T-cell (primary cell): ENCODE measurements around the gene NR4A2. TPM values are rescaled to one million over a fixed set of nuclear protein-coding genes. Genes with fewer than 3 reads are reported as not detected.
A peak's percentile ranks its signal among the peaks of the same experiment; 100 is the strongest.

Experiments used
- ATAC-seq, 4 experiments: fragments of 200-7000 bp in 3 of 4; fragments of 150-1000 bp in 1 of 4; cut with Tn5 transposase; replicated peaks in 1 of 4; 1 replicate in 3 of 4; 2 replicates in 1 of 4; pipeline ENCODE4 v1.10.0; 2021; ENCODE audit warnings: moderate library complexity in 3 of 4, mild to moderate bottlenecking in 2 of 4, moderate number of reproducible peaks in 1 of 4
- CTCF ChIA-PET, 2 donors: fragments of 300-600 bp; sonication (Branson Sonifier 250); formaldehyde crosslinking; loops; one replicate each; lab custom pipeline; 2022; ENCODE audit warnings: antibody characterized with exemption in 2 of 2; lab: Charles Lee
- POLR2A ChIA-PET, 2 donors: fragments of 300-600 bp; sonication (Branson Sonifier 250); formaldehyde crosslinking; loops; one replicate each; lab custom pipeline; 2022; ENCODE audit warnings: antibody characterized with exemption in 2 of 2; lab: Charles Lee
- DNase-seq, 35 experiments: peaks; one replicate each; pipeline versions ENCODE4 v3.0.0 to v3.0.0-alpha.2; 2013 to 2023
- H3K27ac ChIP-seq: one replicate; pipeline ENCODE4 v1.5.1; 2013; ENCODE audit warnings: low read length
- H3K27me3 ChIP-seq, 2 experiments: replicated peaks in 1 of 2; 1 replicate in 1 of 2; 2 replicates in 1 of 2; pipeline versions ENCODE4 v1.6.1 to v1.7.0; 2013; ENCODE audit warnings: low read length in 1 of 2, mixed read lengths in 1 of 2; ENCODE audit not compliant: control insufficient read depth in 2 of 2, insufficient read depth in 2 of 2; ENCODE audit errors: extremely low read depth in 1 of 2
- H3K36me3 ChIP-seq, 2 donors: 1 replicate in 1 of 2; 2 replicates in 1 of 2; pipeline versions ENCODE4 v1.6.1 to v1.7.0; 2013; ENCODE audit warnings: low read length in 1 of 2; ENCODE audit not compliant: control insufficient read depth in 2 of 2, insufficient read depth in 1 of 2; ENCODE audit errors: extremely low read depth in 1 of 2
- H3K4me1 ChIP-seq, 2 experiments: 1 replicate in 1 of 2; 2 replicates in 1 of 2; pipeline versions ENCODE4 v1.6.1 to v1.7.0; 2013; ENCODE audit warnings: low read length in 2 of 2, mixed read lengths in 1 of 2; ENCODE audit not compliant: insufficient read depth in 2 of 2, control insufficient read depth in 1 of 2; ENCODE audit errors: extremely low read depth in 1 of 2
- H3K4me3 ChIP-seq, 2 donors: 1 replicate in 1 of 2; 2 replicates in 1 of 2; pipeline versions ENCODE4 v1.5.1 to v1.7.0; 2013; ENCODE audit warnings: mild to moderate bottlenecking in 2 of 2, low read length in 1 of 2, moderate library complexity in 1 of 2; ENCODE audit not compliant: control insufficient read depth in 1 of 2; ENCODE audit errors: extremely low read depth in 1 of 2
- H3K9me3 ChIP-seq: 2 replicates; pipeline ENCODE4 v1.7.0; 2013
- H3K27ac Mint-ChIP-seq, 2 donors: one replicate each; pipeline ENCODE4 v1.8.0; 2020 to 2021; ENCODE audit warnings: mild to moderate bottlenecking in 2 of 2, mixed read lengths in 2 of 2
- H3K27me3 Mint-ChIP-seq, 2 donors: one replicate each; pipeline ENCODE4 v1.8.0; 2021 to 2022; ENCODE audit warnings: mixed read lengths in 2 of 2
- H3K36me3 Mint-ChIP-seq: one replicate; pipeline ENCODE4 v1.8.0; 2021; ENCODE audit warnings: mixed read lengths
- H3K4me1 Mint-ChIP-seq, 3 donors: one replicate each; pipeline ENCODE4 v1.8.0; 2020 to 2022; ENCODE audit warnings: mixed read lengths in 3 of 3, mild to moderate bottlenecking in 1 of 3
- H3K4me3 Mint-ChIP-seq, 3 donors: one replicate each; pipeline ENCODE4 v1.8.0; 2020 to 2022; ENCODE audit warnings: mild to moderate bottlenecking in 3 of 3, mixed read lengths in 3 of 3, moderate library complexity in 3 of 3
- H3K9me3 Mint-ChIP-seq, 3 donors: one replicate each; pipeline ENCODE4 v1.8.0; 2020 to 2022; ENCODE audit warnings: mixed read lengths in 3 of 3
- WGBS: methylation state at CpG from one replicate; pipeline ENCODE4 v1.1.5; 2013; ENCODE audit warnings: missing lambda C conversion rate; ENCODE audit not compliant: insufficient coverage; 5-methylcytosine and 5-hydroxymethylcytosine counted together
- total RNA-seq, 35 experiments: library from RNA in 6 of 35; stranded (reverse) in 6 of 35; fragments of 120-200 nt in 1 of 35; gene quantifications; one replicate each; pipeline versions ENCODE4 v1.2.1 to v1.2.4 and lab custom pipeline; 2013 to 2026

NR4A2 gene
- total RNA-seq, 5 donors from 2014 or later (not counting 1 experiment from before 2014, with no cell fraction given), result 3.7 to 300 (median 6.7) TPM

DNA sequence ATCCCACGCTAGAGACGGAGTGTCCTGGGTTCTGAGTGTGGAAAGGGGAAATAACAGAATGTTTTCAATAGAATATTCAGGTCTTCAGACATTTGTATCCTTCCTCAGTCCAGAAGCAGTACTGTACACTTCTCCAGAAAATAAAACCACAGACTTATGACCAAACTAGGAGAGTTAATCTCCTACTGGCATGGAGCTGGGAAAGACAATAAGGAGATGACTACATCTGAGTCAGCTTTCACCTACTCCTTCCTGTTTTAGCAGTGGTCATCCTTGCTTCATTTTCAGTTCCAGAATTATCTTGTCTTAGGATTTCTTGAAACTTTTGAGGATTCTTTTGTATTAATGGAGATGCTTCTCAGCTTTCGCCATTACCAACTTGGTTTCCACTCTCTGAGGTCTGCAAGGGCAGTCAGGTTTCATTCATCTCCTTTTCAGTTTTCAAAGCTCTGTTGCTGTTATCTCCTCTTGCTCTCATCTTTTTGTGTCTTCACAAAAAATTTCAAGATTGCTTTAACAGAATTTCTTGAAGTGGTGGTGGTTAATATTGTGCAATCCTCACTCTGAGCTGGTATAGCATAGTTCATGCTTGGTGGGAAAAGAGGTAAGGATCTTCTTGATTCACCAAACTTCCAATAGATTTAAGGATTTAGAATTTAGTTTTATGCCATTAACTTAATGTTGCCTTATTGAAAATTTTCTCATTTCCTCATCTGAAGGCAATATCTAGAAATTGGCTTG, 23.7 kb upstream of the NR4A2 start:
- Histone ChIP-seq H3K4me3 (no peak overlapping the region), H3K36me3 (no peaks in the 10 kb centered on the region), H3K27ac (no peak overlapping the region), H3K9me3 (no peaks in the 10 kb centered on the region), H3K4me1 (no peaks in the 10 kb centered on the region), H3K27me3 (no peaks in the 10 kb centered on the region)
- ChIA-PET POLR2A (no interaction called here), CTCF (no interaction called here)
- Mint-ChIP-seq H3K36me3 (peaks cover 4% of the 10 kb centered on the region), H3K4me1 (no peaks in the 10 kb centered on the region), H3K27ac (no peak overlapping the region), H3K27me3 (no peaks in the 10 kb centered on the region), H3K9me3 (no peaks in the 10 kb centered on the region), H3K4me3 (no peak overlapping the region)
- no peak for ATAC-seq
- no peak for DNase-seq
- WGBS, result no CpG with 5 or more reads among the region's 3 CpGs

DNA sequence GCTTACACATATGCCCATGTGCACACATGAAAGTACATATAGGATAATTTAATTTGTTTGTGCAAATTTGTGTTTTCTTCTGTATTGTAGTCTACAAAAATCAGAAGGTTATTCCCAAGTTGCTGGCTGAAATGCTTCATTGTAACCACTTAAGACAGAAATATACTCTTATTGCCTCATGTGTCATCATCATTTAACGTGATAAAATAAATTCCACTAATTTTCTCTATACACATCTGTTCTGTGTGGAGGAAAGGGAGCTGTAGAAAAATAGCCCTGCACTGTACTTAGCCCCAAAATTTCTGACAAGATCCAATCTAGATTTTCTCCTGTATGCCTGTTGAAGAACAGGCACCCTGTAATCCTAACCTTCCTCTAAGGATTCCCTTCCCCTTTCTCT, 20.4 kb upstream of the NR4A2 start:
- no peak overlapping the region for H3K27ac Mint-ChIP-seq
- ATAC-seq, result no peak
- Histone ChIP-seq H3K4me1 (no peaks in the 10 kb centered on the region), H3K36me3 (no peaks in the 10 kb centered on the region), H3K27ac (no peak overlapping the region), H3K4me3 (no peak overlapping the region), H3K27me3 (no peaks in the 10 kb centered on the region), H3K9me3 (no peaks in the 10 kb centered on the region)
- no peak for DNase-seq
- no peaks in the 10 kb centered on the region for H3K4me1 Mint-ChIP-seq
- H3K4me3 Mint-ChIP-seq, result no peak overlapping the region
- no peaks in the 10 kb centered on the region for H3K27me3 Mint-ChIP-seq
- ChIA-PET POLR2A (no interaction called here), CTCF (no interaction called here)
- no CpG with 5 or more reads among the region's 1 CpG for WGBS
- H3K36me3 Mint-ChIP-seq, result peaks cover 4% of the 10 kb centered on the region
- no peaks in the 10 kb centered on the region for H3K9me3 Mint-ChIP-seq

GRCh38 chr2:156350374-156351142, 18.0 kb upstream of the NR4A2 start:
- ATAC-seq (no peak), DNase-seq (no peak)
- Histone ChIP-seq H3K9me3 (no peaks in the 10 kb centered on the region), H3K4me3 (no peak overlapping the region), H3K36me3 (no peaks in the 10 kb centered on the region), H3K4me1 (no peaks in the 10 kb centered on the region), H3K27me3 (no peaks in the 10 kb centered on the region), H3K27ac (no peak overlapping the region)
- no peaks in the 10 kb centered on the region for H3K4me1 Mint-ChIP-seq
- no peaks in the 10 kb centered on the region for H3K9me3 Mint-ChIP-seq
- CTCF ChIA-PET, result no interaction called here
- 100% methylated on average over 1 of the region's 7 CpGs for WGBS
- no peak overlapping the region for H3K27ac Mint-ChIP-seq
- H3K4me3 Mint-ChIP-seq, result no peak overlapping the region
- no peaks in the 10 kb centered on the region for H3K36me3 Mint-ChIP-seq
- POLR2A ChIA-PET, result no interaction called here
- H3K27me3 Mint-ChIP-seq, result no peaks in the 10 kb centered on the region

GRCh38 chr2:156349605-156350004, 17.1 kb upstream of the NR4A2 start:
- ChIA-PET CTCF (no interaction called here), POLR2A (no interaction called here)
- Histone ChIP-seq H3K27ac (no peak overlapping the region), H3K9me3 (no peaks in the 10 kb centered on the region), H3K36me3 (no peaks in the 10 kb centered on the region), H3K4me3 (no peak overlapping the region), H3K4me1 (no peaks in the 10 kb centered on the region), H3K27me3 (no peaks in the 10 kb centered on the region)
- Mint-ChIP-seq H3K36me3 (no peaks in the 10 kb centered on the region), H3K4me3 (no peak overlapping the region), H3K9me3 (no peaks in the 10 kb centered on the region), H3K27me3 (no peaks in the 10 kb centered on the region), H3K4me1 (peaks cover 0 to 4% (median 2%) of the 10 kb centered on the region in 3 donors), H3K27ac (no peak overlapping the region)
- DNase-seq (no peak), ATAC-seq (no peak)

DNA sequence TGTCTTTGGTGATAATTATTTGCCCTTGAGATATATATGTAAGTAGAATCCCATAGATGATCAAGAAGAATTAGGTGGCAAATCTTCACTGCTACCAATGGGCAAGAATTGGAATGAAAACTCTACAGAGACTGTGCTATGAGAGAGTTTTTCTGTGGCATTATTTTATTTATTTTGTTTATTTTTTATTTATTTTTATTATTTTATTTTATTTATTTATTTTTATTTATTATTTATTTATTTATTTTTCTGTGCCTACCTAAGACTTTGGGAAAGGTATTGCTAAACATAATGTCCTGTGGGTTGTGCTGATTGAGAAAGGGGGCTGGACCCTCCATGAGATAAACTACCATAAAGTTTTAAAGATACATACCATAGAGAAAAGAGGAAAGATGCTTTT, 16.6 kb upstream of the NR4A2 start:
- ChIA-PET CTCF (no interaction called here), POLR2A (no interaction called here)
- no peak overlapping the region for H3K27ac Mint-ChIP-seq
- H3K4me1 Mint-ChIP-seq, result peaks cover 0 to 8% (median 6%) of the 10 kb centered on the region in 3 donors
- Histone ChIP-seq H3K4me1 (no peaks in the 10 kb centered on the region), H3K36me3 (no peaks in the 10 kb centered on the region), H3K27me3 (no peaks in the 10 kb centered on the region), H3K9me3 (no peaks in the 10 kb centered on the region), H3K27ac (no peak overlapping the region), H3K4me3 (no peak overlapping the region)
- no peak overlapping the region for H3K4me3 Mint-ChIP-seq
- no peak for DNase-seq
- H3K27me3 Mint-ChIP-seq, result no peaks in the 10 kb centered on the region
- no peaks in the 10 kb centered on the region for H3K36me3 Mint-ChIP-seq
- ATAC-seq, result no peak
- H3K9me3 Mint-ChIP-seq, result no peaks in the 10 kb centered on the region

DNA sequence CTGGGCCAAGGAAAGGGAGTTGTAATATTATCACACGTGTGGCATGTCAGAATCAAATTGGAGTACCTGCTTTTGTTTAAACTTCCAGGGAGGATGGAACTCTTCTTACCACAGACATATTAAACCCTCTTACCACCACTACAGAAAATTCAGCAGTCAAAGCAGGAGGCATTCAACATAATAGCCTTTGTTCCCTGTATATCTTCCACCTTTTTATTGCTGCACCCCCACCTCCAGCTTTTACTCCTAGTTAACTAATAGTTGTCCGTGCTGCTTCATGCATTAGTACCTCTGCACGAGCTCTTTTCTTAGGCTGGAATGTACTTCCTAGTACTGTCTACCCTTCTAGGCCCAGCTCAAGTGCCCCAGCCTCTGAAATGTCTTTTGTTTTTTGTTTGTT, 14.9 kb upstream of the NR4A2 start:
- 100% methylated on average over 1 of the region's 3 CpGs for WGBS
- DNase-seq (no peak), ATAC-seq (no peak)
- Histone ChIP-seq H3K9me3 (no peaks in the 10 kb centered on the region), H3K27ac (no peak overlapping the region), H3K4me3 (no peak overlapping the region), H3K4me1 (peaks cover 2 to 3% of the 10 kb centered on the region in 2 experiments), H3K27me3 (no peaks in the 10 kb centered on the region), H3K36me3 (no peaks in the 10 kb centered on the region)
- ChIA-PET CTCF (interaction anchor here in 1 of 2 donors (1.1 kb wide), 1 partner anchor 12 kb away, joined by 7 read pairs; no protein-coding TSS in a partner anchor), POLR2A (interaction anchor here in 1 of 2 donors (0.5 to 1.7 kb wide), 3 partner anchors 14 to 1093 kb away, joined by 3 to 5 read pairs (median 4); no protein-coding TSS in a partner anchor)
- Mint-ChIP-seq H3K27me3 (no peaks in the 10 kb centered on the region), H3K9me3 (no peaks in the 10 kb centered on the region), H3K36me3 (no peaks in the 10 kb centered on the region), H3K27ac (peak overlapping the region in 1 of 2 donors; percentile 39), H3K4me1 (peaks cover 12 to 21% (median 17%) of the 10 kb centered on the region in 3 donors), H3K4me3 (no peak overlapping the region)
